Cardiac fibroblast (primary cell): ENCODE data around the gene EFTUD2.

Source experiments
- DNase-seq, 2 donors: peaks; one replicate each; pipeline versions ENCODE4 v3.0.0 to v3.0.0-alpha.2; 2010; ENCODE audit warnings: low read depth in 2 of 2
- H3K4me3 ChIP-seq, 2 donors: replicated peaks in 1 of 2; 1 replicate in 1 of 2; 2 replicates in 1 of 2; pipeline ENCODE4 v1.5.1; 2011; ENCODE audit warnings: low read depth in 2 of 2, low read length in 2 of 2, mild to moderate bottlenecking in 2 of 2, moderate library complexity in 1 of 2
- CTCF ChIP-seq: IDR thresholded peaks from one replicate; pipeline ENCODE4 v1.5.1; 2011; ENCODE audit warnings: low read depth, mild to moderate bottlenecking, low read length, inconsistent platforms

The EFTUD2 gene

GRCh38 chr17:44915862-44916780 is 16.9 kb upstream of the EFTUD2 start:
- TF ChIP-seq CTCF: no peak
- DNase-seq: peak in 1 of 2 donors; percentile 31
- H3K4me3 ChIP-seq: no peak overlapping the region

DNA sequence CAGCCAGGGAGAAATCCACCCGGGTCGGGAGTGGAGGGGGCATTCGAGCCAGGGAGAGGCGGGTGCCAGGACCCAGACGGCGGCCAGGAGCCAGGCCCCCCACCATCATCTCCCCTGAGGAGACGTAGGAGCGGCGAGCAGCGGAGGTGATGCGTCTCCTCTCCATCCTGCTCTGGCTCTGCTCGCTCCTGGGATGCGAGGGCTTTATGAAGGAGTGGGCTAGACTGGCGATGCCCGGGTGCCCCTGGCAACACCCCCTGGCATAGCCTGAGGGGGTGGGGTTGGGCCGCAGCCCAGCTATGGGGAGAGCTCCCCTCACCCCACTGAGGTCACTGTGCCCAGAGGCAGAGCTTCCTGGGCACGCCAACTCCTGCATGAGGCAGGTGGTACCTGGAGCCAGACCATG is 16.1 kb upstream of the EFTUD2 start, which contains the start of gene GFAP:
TSS of gene GFAP (minus strand) at position 180 of the 406 bp plus-strand sequence. CDS start at position 166, 14 bp downstream.
- TF ChIP-seq CTCF: no peak
- DNase-seq: no peak
- no peak within 1 kb of the TSS for H3K4me3 ChIP-seq

GRCh38 chr17:44914698-44915271 is 15.5 kb upstream of the EFTUD2 start:
- TF ChIP-seq CTCF: no peak
- no peak for DNase-seq
- no peak overlapping the region for H3K4me3 ChIP-seq

GRCh38 chr17:44914148-44914547 is 14.9 kb upstream of the EFTUD2 start:
- H3K4me3 ChIP-seq: no peak overlapping the region

GRCh38 chr17:44913676-44914075 is 14.4 kb upstream of the EFTUD2 start:
- no peak for TF ChIP-seq CTCF
- H3K4me3 ChIP-seq: no peak overlapping the region
- no peak for DNase-seq

More at GRCh38 chr17:44914148-44914547, 14.9 kb upstream of the EFTUD2 start:
- no peak for DNase-seq
- no peak for TF ChIP-seq CTCF

- no peak for DNase-seq
- no peak for TF ChIP-seq CTCF
- H3K4me3 ChIP-seq: no peak overlapping the region
These were observed 13.7 kb upstream of the EFTUD2 start for GRCh38 chr17:44912763-44913544.
